Activated T-cell treated with anti-CD3 and anti-CD28 coated beads, Interleukin-2, amount 50 U/mL, for 24 hours (primary cell): ENCODE measurements around the gene MTMR6.

ENCODE experiments used
- DNase-seq: peaks from one replicate; pipeline ENCODE4 v3.0.0-alpha.2; 2020
- H3K27ac Mint-ChIP-seq: 2 replicates; pipeline ENCODE4 v1.8.0; 2020; ENCODE audit warnings: mild to moderate bottlenecking, mixed read lengths
- H3K27me3 Mint-ChIP-seq: 2 replicates; pipeline ENCODE4 v1.8.0; 2020; ENCODE audit warnings: mixed read lengths
- H3K36me3 Mint-ChIP-seq: 2 replicates; pipeline ENCODE4 v1.8.0; 2020; ENCODE audit warnings: low read depth, mixed read lengths
- H3K4me1 Mint-ChIP-seq: 2 replicates; pipeline ENCODE4 v1.8.0; 2020; ENCODE audit warnings: low read depth, mixed read lengths
- H3K4me3 Mint-ChIP-seq: 2 replicates; pipeline ENCODE4 v1.8.0; 2020; ENCODE audit warnings: mild to moderate bottlenecking, moderate library complexity, mixed read lengths
- H3K9me3 Mint-ChIP-seq: 2 replicates; pipeline ENCODE4 v1.8.0; 2020; ENCODE audit warnings: mixed read lengths

MTMR6 gene

DNA sequence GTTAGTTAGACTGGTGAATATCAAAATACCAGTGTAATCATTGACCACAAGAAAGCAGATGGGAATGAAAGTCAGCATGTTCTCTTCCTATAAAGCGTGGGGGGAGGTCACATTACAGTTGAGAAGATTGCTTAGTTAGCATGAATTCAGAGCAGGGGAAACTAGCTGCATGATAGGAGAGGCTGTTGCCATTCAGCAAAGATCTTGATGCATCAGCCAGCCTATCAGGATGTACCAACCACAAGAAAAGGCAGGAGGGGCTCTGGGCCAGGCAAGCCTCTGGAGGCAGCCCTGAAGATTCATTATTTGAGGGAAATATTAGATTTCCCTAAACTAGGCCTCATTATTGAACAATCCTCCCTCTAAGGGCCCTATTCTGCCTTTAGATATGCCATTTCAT is 5.0 kb upstream of the MTMR6 start:
- Mint-ChIP-seq H3K27me3 (peaks cover 13% of the 10 kb centered on the region), H3K27ac (no peak overlapping the region), H3K9me3 (no peaks in the 10 kb centered on the region), H3K36me3 (peaks cover under 1% of the 10 kb centered on the region), H3K4me3 (no peak overlapping the region), H3K4me1 (peaks cover 10% of the 10 kb centered on the region)
- no peak for DNase-seq

DNA sequence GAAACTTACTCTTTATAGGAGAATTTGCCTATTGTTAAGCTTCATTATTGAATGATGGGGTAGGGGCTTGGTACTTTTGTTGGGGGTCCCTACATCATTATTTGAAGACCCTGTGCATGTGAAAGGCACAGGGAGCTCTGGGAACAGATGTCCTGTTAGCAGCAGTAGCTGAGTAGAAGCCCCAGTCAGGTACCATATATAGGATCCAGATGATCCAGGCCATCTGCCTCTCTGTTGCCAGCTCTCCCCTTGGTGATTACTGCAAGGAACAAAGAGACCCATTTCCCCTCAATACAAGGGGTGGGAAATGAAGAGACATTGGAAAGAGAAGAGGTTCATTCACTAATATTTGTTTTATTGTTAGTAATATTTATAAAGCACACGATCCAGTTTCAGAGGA is 4.4 kb upstream of the MTMR6 start:
- H3K4me3 Mint-ChIP-seq: no peak overlapping the region
- H3K36me3 Mint-ChIP-seq: peaks cover 6% of the 10 kb centered on the region
- no peaks in the 10 kb centered on the region for H3K9me3 Mint-ChIP-seq
- H3K27ac Mint-ChIP-seq: no peak overlapping the region
- no peak for DNase-seq
- H3K4me1 Mint-ChIP-seq: peaks cover 10% of the 10 kb centered on the region
- H3K27me3 Mint-ChIP-seq: peaks cover 11% of the 10 kb centered on the region

DNA sequence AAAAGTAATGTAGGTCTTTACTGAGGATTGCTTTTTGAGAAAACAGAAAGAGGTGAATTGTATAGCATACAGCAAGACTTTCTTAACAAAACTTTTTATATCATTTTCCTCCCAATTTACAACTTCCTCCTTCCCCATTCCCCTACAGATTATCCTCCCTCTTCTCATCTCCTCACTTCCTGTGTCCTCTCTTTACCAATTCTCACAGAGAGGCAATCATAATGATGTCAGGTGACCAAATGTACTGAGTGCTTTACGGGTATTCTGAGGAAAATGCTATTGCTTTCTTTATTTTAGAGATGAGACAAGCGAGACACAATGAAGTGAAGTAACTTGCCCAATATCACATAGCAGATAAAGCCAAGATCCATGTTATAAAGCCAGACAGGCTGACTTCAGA is 1.7 kb upstream of the MTMR6 start:
- Mint-ChIP-seq H3K27me3 (peaks cover 9% of the 10 kb centered on the region), H3K9me3 (no peaks in the 10 kb centered on the region), H3K4me1 (peaks cover 27% of the 10 kb centered on the region), H3K4me3 (no peak overlapping the region), H3K36me3 (peaks cover 16% of the 10 kb centered on the region), H3K27ac (no peak overlapping the region)
- no peak for DNase-seq

DNA sequence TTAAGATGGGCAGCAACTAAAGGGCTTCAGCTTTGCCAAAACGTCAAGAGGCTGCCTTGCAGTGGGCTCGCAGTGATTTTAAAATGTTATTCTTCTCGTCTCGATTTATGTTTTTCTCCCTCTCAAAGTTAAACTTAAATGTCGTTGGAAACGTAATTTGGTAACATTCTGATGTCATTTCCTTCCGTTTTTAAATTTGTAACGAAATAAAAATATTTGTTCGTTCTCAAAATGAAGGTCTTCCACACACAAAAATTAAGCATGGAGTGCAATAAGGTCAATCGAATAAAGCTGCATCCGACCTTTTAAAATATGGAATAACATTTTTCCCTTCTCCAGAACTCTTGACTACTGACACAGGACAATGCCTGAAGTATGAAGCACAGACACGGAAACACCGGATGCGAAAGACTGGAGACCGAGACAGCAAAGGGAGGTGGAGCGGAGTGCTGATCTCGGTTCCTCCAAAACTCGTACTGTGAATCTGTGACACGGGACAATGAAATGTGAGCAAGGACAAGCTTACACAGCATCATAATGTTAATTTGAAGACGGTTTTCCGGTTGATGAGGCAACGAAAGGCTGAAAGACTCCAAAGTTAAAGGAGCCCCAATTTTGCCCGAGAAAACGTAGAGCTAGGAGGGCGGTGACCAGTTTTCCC is 850 bp downstream of the MTMR6 start:
- Mint-ChIP-seq H3K27ac (peak overlapping the region; percentile 93), H3K36me3 (peaks cover 28% of the 10 kb centered on the region), H3K9me3 (no peaks in the 10 kb centered on the region), H3K27me3 (peaks cover 9% of the 10 kb centered on the region), H3K4me3 (peak overlapping the region; percentile 87), H3K4me1 (peaks cover 47% of the 10 kb centered on the region)
- no peak for DNase-seq

DNA sequence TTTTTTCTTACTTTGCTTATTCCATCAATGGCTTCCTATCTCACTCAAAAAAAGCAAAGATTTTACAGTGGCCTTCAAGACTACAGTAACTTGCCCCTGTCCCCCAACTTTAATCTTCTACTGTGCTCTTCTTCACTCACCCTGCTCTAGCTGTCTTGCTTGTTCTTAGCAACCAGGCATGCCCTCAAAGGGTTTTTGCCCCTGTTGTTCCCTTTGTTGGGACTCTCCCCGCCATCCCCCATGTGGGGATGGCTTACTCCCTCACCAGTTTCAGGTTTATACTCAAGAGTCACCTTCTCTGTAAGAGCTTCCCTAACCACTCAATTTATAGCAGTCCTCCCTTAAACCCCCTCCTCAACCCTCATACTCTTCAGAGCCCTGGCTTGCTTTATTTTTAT is 5.4 kb downstream of the MTMR6 start:
- H3K36me3 Mint-ChIP-seq: peaks cover 37% of the 10 kb centered on the region
- H3K4me3 Mint-ChIP-seq: peak overlapping the region; percentile 31
- H3K27me3 Mint-ChIP-seq: no peaks in the 10 kb centered on the region
- H3K9me3 Mint-ChIP-seq: no peaks in the 10 kb centered on the region
- peak overlapping the region; percentile 88 for H3K27ac Mint-ChIP-seq
- no peak for DNase-seq
- peaks cover 83% of the 10 kb centered on the region for H3K4me1 Mint-ChIP-seq

DNA sequence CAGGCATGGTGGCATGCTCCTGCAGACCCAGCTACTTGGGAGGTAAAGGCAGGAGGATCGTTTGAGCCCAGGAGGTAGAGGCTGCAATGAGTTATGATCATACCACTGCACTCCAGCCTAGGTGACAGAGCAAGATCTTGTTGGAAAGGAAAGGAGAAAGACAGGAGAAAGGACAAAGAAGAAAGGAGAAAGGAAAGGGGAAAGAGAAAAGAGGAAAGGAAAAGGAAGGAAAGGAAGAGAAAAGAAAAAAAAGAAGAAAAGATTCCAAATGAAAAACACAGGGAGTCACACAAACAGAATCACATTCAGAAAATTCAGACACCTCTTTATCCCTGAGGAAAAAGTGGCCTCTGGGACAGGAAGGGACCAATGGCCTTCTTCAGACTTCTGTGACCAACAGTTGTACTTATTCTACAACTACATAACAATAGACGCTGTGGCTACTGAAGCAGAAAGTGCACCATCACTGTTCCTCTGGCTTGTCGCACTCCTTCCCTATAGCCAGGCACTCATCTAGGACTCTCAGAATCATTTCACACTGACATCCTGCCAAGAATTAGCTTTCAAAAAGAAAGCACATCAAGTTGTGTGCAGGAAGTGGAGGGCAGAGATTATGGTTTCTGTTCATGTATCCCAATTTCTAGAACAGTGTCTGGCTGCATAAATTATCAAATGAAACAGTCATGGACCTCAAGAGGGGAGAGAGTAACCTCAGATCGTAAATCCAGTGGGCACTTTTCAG is 5.9 kb downstream of the MTMR6 start:
- Mint-ChIP-seq H3K36me3 (peaks cover 33% of the 10 kb centered on the region), H3K4me1 (peaks cover 86% of the 10 kb centered on the region), H3K27ac (peak overlapping the region; percentile 88), H3K4me3 (peak overlapping the region; percentile 31), H3K27me3 (no peaks in the 10 kb centered on the region), H3K9me3 (no peaks in the 10 kb centered on the region)
- no peak for DNase-seq

DNA sequence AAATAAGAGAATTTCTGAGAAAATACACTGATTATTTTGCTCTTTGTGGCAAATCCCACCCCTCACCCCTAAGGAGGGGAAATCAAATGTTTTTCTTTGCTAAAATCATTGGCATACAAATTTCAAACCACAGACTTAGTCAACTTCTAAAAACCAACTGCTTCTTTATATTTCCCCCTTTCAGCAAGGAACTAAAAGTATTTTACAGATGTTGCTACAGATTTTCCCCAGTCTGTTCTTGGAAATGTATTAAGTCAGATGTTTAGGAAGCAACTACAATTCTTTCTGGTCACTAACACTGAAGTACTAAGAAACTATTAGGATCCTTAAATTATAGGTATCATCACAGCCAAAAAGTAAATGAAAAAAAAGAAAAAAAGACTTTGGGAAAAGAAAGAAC is 6.9 kb downstream of the MTMR6 start:
- peak overlapping the region; percentile 81 for H3K27ac Mint-ChIP-seq
- H3K27me3 Mint-ChIP-seq: no peaks in the 10 kb centered on the region
- DNase-seq: no peak
- H3K9me3 Mint-ChIP-seq: no peaks in the 10 kb centered on the region
- peak overlapping the region; percentile 21 for H3K4me3 Mint-ChIP-seq
- H3K4me1 Mint-ChIP-seq: peaks cover 84% of the 10 kb centered on the region
- H3K36me3 Mint-ChIP-seq: peaks cover 31% of the 10 kb centered on the region

DNA sequence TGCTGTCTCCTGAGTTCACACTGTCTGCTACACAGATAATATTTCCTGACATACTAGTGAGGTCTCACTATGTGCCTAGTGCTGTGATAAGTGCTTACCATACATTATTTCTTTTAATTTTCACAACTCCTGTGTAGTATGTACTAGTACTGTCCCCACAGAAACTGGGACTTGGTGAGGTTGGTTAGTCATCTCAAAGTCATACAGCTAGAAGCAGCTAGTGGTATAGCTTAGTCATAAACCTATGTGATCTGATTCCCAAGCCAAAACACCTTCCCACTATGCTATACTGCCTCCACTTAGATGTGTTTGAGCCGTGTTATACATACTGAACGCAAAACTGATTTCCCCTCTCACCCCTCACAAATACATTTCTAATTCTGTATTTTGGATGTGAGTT is 10.5 kb downstream of the MTMR6 start:
- no peaks in the 10 kb centered on the region for H3K9me3 Mint-ChIP-seq
- DNase-seq: no peak
- H3K27ac Mint-ChIP-seq: peak overlapping the region; percentile 23
- H3K27me3 Mint-ChIP-seq: no peaks in the 10 kb centered on the region
- peaks cover 35% of the 10 kb centered on the region for H3K36me3 Mint-ChIP-seq
- peaks cover 56% of the 10 kb centered on the region for H3K4me1 Mint-ChIP-seq
- H3K4me3 Mint-ChIP-seq: no peak overlapping the region

DNA sequence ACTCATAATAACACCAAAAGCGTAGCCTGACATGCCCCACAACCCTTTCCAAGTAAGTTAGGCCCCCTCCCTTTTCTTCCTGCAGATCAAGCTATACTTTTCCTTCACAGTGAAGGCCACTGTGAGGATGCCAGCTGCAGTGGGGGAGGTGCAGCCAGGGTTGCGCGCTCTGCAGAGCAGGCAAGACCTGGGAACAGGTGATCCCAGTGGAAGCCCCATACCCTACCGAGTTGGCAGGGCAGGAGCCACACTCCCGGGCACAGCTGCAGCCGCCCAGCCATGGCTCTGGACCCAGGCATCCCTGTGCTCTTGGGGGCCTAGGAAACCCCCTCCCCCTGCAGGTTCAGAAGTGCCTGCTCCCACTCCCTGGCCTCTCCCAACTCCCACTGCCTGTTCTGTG is 18.7 kb downstream of the MTMR6 start:
- no peak overlapping the region for H3K27ac Mint-ChIP-seq
- H3K36me3 Mint-ChIP-seq: peaks cover 74% of the 10 kb centered on the region
- no peaks in the 10 kb centered on the region for H3K9me3 Mint-ChIP-seq
- no peaks in the 10 kb centered on the region for H3K27me3 Mint-ChIP-seq
- DNase-seq: no peak
- H3K4me1 Mint-ChIP-seq: peaks cover 8% of the 10 kb centered on the region
- no peak overlapping the region for H3K4me3 Mint-ChIP-seq

DNA sequence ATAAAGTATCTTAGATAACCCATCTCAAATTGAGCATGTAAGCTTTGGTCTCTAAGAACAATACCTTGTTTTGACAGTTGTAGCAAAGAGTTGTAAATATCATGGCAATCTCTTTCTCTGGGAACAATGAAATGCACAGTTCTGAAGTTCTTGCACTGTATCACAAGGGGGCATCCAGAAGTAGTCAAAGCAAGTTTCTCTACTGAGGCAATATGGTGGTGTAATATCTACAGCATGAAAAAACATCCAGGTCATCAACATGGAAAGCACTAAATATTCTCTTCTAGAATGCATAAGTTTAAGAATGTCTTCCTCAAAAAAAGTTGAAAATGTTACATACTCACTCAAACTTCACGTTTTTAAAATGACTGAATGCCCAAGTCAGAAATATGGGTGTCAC is 19.6 kb downstream of the MTMR6 start:
- peaks cover 8% of the 10 kb centered on the region for H3K4me1 Mint-ChIP-seq
- no peak overlapping the region for H3K4me3 Mint-ChIP-seq
- no peaks in the 10 kb centered on the region for H3K9me3 Mint-ChIP-seq
- no peaks in the 10 kb centered on the region for H3K27me3 Mint-ChIP-seq
- peaks cover 77% of the 10 kb centered on the region for H3K36me3 Mint-ChIP-seq
- no peak for DNase-seq
- peak overlapping the region; percentile 27 for H3K27ac Mint-ChIP-seq

DNA sequence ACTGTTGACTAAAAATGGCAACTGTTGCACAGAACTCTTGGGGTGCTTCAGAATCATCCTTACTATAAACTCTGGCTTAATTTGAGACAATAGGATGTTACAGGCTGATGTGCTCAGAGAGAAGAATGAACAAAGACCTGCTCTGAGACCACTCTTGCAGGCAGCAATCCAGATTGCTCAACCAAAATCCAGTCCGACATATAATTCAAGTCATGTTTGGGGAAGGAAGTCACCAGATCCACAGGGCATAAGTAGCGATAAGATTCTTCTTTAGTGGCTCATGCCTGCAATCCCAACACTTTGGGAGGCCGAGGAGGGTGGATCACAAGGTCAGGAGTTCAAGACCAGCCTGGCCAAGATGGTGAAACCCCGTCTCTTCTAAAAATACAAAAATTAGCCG is 20.6 kb downstream of the MTMR6 start:
- Mint-ChIP-seq H3K27ac (no peak overlapping the region), H3K36me3 (peaks cover 79% of the 10 kb centered on the region), H3K4me1 (peaks cover 8% of the 10 kb centered on the region), H3K4me3 (no peak overlapping the region), H3K9me3 (no peaks in the 10 kb centered on the region), H3K27me3 (no peaks in the 10 kb centered on the region)
- DNase-seq: no peak

DNA sequence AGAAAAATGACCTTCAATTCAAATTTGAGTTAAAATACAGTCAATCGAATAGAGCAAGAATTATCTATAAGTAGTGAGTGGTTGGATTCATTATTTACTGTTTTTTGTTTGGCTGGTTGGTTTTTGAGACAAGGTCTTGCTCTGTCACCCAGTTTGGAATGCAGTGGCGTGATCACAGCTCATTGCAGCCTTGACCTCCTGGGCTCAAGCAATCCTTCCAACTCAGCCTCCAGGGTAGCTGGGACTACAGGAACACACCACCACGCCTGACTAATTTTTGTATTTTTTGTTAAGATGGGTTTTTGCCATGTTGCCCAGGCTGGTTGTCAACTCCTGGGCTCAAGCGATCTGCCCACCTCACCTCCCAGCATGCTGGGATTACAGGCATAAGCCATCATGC is 25.0 kb downstream of the MTMR6 start:
- no peak overlapping the region for H3K4me3 Mint-ChIP-seq
- no peaks in the 10 kb centered on the region for H3K27me3 Mint-ChIP-seq
- H3K27ac Mint-ChIP-seq: no peak overlapping the region
- H3K36me3 Mint-ChIP-seq: peaks cover 81% of the 10 kb centered on the region
- no peaks in the 10 kb centered on the region for H3K4me1 Mint-ChIP-seq
- DNase-seq: no peak
- no peaks in the 10 kb centered on the region for H3K9me3 Mint-ChIP-seq

DNA sequence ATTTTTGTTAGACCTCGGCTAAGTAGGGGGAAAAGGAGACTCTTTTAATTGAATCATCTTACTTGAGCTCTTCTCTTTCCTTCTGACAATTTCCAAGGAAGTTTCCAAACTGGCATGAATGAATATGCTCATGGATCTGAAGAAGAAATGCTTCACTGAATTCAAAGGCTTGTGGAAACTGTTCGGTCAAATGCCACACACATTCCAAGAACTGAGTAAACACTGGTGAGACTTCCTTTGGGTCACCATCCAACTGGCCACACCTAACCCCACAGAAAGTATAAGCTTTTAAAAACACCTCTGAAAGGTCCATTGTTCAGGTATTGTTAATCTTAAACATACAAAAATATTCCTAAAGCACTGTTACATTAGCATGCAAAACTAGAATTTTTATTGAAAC is 33.6 kb downstream of the MTMR6 start:
- no peak overlapping the region for H3K4me3 Mint-ChIP-seq
- peaks cover 87% of the 10 kb centered on the region for H3K36me3 Mint-ChIP-seq
- H3K27ac Mint-ChIP-seq: no peak overlapping the region
- H3K9me3 Mint-ChIP-seq: no peaks in the 10 kb centered on the region
- H3K4me1 Mint-ChIP-seq: no peaks in the 10 kb centered on the region
- H3K27me3 Mint-ChIP-seq: no peaks in the 10 kb centered on the region
- no peak for DNase-seq

DNA sequence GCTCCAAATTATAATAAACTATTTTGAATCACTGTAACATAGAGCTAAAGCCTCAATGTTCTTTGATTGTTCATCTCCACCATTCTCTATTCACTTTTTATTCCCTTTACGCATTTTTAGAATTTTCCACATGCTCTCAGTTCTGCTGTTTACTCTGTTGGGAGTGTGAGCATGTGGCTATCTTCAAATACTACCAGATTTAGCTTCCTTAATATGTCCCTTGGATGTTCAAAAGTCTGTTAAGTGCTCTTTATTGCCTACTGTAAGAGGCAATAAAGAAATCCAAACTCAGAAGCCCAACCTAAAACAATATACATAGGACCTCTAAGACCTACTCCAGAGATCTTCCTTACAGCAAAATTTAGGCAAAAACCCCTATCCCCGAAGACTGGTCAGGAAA is 34.5 kb downstream of the MTMR6 start:
- no peak for DNase-seq
- Mint-ChIP-seq H3K27ac (no peak overlapping the region), H3K36me3 (peaks cover 90% of the 10 kb centered on the region), H3K27me3 (no peaks in the 10 kb centered on the region), H3K4me1 (no peaks in the 10 kb centered on the region), H3K9me3 (no peaks in the 10 kb centered on the region), H3K4me3 (no peak overlapping the region)

DNA sequence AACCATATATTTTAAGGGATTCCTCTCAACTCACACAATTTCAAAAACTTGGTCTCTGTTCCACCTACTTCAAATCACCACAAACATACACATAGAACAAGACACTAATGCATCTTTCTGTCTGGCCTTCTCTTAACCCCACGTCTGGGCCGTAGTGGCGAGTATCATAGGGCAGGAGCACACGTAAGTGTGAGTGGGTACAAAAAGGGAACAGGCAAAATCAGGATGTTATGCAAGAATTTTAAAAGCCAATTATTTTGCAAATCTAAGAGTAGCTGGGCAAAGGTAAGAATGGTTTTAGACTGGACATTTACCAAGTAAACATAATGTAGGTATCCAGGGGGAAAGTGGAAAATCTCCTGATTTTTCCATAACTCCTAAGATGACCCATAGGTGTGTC is 35.1 kb downstream of the MTMR6 start:
- H3K27me3 Mint-ChIP-seq: no peaks in the 10 kb centered on the region
- H3K4me1 Mint-ChIP-seq: no peaks in the 10 kb centered on the region
- H3K4me3 Mint-ChIP-seq: no peak overlapping the region
- peak overlapping the region; percentile 4 for H3K27ac Mint-ChIP-seq
- peaks cover 87% of the 10 kb centered on the region for H3K36me3 Mint-ChIP-seq
- DNase-seq: no peak
- H3K9me3 Mint-ChIP-seq: no peaks in the 10 kb centered on the region
